GM04504 (cell line): ENCODE data around the gene KRTAP4-12.
"Not testable (repeated sequence)": the region's sequence is repeated elsewhere in the genome, so short reads cannot be mapped to it uniquely, and the experiment has no call there.

Experiments used
- DNase-seq: peaks from one replicate; pipeline ENCODE4 v3.0.0-alpha.2; 2012; ENCODE audit warnings: low read depth

KRTAP4-12 gene

DNA sequence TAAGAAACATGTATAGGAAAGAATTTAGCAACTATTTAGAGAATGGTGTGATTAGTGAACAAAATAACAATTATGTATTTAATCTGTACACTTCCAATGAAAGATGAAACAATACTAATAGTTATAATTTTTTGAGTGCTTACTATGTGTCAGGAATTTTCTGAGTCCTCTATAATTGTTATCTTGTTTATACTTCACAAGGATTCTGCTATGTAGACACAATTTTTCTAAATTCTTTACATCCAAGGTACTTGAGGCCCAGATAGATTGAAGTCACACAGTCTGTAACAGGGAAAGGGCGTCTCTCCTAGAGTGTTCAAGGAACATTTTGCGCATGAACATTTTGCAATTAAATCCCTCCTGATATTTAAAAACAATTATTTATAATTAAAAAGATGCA is 1.1 kb upstream of the KRTAP4-12 start:
- no peak for DNase-seq

DNA sequence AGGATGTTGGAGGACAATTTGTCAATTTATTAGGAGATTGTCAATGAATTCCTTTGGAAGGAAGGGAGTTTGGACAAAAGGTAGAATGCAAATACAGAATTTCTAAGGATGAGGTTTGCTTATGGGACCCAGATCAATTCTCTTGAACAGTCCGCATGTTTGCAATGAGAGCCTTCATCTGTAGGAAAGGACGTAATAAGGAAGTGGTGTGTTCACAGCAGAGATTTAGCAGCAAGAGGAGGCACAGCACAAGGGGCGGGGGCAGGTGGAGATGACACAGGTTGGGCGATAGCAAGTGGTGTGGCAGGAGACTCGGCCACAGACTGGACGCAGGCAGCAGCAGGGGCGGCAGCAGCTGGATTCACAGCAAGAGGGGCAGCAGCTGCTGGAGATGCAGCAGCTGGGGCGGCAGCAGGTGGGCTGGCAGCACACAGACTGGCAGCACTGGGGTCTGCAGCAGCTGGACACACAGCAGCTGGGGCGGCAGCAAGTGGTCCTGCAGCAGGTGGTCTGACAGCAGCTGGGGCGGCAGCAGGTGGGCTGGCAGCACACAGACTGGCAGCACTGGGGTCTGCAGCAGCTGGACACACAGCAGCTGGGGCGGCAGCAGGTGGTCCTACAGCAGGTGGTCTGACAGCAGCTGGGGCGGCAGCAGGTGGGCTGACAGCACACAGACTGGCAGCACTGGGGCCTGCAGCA is 541 bp downstream of the KRTAP4-12 start:
- not testable (repeated sequence) for DNase-seq

DNA sequence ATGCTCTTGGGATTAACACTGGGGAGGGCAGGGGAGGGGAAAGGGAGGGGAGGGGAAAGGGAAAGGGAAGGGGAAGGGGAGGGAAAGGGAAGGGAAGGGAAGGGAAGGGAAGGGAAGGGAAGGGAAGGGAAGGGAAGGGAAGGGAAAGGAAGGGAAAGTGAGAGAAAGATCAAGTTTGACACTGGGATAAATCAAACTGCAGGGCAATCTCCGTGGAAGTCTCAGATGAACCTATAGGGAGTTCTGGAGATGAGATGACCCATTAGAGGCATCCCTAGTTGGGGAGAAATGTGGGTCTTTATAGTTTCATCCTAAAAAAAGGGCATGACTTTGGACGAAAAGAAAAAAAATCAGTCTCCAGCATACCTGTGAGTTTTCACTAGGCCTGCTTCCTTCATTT is 2.2 kb downstream of the KRTAP4-12 start:
- no peak for DNase-seq

DNA sequence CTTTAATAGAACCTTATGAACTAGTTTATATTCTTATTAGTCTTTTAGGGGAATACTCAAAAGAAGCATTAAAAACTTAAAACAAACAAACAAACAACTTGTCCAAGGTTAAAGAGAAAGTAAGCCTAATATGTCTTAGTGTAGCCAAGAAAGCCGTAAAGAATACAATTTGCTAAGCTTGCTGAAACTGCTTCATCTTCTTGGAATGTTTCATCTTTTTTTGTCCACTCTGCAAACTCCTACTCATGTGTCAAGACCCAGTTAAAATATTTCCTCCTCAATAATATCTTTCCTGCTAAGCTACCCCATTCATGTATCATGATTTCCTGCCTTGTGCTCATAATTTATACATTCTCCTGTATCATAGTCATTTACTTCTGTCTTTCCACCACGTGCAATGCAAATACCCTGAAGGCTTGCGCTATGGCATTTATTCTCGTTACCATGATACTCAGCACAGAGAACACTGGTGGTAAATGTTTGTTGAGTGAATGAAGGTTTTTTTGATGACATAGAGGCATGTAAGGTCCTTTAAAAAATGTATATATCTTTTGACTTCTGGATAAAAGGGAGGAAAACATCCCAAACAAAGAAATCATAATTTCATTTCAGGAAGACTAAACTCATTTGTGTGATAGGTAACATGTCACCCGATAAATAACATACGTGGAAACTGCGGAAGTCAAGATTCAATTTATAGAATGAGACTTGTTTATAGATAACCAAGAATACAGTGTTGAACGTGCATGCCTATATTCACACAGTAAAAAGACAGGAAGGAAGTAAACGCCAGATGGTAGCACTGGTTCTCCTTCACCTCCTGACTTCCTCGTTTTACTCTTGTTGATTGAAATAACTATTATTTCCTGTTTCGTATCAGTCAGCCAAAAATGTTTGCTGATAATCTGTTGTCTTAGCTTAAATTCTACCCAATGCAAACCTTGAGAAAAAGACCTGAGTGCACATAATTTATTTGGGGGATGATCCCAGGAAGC is 4.0 kb downstream of the KRTAP4-12 start:
- not testable (repeated sequence) for DNase-seq

DNA sequence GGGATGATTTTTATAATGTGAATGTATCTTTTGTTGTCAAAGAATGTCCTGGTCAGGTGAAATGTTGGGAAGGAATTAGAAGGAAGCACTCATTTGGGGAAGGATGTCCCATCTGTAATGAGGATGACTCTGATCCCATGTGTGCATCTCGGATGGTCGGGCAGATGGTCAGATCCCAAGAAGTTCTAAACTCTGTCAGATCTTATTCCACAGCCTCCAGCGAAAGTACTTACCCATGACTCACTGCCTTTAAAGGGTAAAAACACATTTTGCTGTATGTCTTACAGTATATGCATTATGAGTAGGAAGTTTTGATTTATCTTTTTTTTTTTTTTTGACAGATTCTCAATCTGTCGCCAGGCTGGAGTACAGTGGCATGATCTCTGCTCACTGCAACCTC is 5.3 kb downstream of the KRTAP4-12 start:
- DNase-seq, result no peak

DNA sequence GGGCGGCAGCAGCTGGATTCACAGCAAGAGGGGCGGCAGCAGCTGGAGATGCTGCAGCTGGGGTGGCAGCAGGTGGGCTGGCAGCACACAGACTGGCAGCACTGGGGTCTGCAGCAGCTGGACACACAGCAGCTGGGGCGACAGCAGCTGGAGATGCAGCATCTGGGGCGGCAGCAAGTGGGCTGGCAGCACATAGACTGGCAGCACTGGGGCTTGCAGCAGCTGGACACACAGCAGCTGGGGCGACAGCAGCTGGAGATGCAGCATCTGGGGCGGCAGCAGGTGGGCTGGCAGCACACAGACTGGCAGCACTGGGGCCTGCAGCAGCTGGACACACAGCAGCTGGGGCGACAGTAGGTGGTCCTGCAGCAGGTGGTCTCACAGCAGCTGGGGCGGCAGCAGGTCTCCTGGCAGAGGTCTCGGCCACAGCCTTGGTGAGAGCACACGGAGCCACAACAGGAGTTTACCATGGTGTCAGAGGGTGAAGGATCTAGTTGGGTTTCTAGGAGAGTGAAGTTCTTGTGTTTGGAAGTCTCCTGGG is 6.1 kb downstream of the KRTAP4-12 start, which contains the start of gene KRTAP4-11:
Gene KRTAP4-11, minus strand, starts transcription at position 528 of the 541 bp plus-strand sequence. Its CDS starts 58 bp downstream, at position 470.
- DNase-seq, result not testable (repeated sequence)

DNA sequence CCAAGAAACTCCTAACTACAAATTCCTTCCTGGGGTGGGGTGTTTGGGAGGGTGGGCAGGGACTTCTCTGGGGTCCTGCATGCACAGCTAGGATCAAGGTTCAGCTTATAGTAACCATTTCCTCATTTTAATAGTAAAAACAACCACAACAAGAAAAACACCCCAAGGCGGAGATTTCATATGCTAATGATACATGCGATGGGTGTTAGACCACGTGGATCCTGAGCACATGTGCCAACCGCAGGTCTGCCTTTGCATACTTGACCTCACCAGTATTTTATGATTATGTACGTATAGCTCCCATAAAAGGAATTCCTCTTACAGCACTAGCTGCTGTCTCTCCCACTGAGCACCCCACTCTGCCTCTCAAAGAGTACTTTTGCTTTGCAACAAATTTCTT is 7.7 kb downstream of the KRTAP4-12 start:
- no peak for DNase-seq

DNA sequence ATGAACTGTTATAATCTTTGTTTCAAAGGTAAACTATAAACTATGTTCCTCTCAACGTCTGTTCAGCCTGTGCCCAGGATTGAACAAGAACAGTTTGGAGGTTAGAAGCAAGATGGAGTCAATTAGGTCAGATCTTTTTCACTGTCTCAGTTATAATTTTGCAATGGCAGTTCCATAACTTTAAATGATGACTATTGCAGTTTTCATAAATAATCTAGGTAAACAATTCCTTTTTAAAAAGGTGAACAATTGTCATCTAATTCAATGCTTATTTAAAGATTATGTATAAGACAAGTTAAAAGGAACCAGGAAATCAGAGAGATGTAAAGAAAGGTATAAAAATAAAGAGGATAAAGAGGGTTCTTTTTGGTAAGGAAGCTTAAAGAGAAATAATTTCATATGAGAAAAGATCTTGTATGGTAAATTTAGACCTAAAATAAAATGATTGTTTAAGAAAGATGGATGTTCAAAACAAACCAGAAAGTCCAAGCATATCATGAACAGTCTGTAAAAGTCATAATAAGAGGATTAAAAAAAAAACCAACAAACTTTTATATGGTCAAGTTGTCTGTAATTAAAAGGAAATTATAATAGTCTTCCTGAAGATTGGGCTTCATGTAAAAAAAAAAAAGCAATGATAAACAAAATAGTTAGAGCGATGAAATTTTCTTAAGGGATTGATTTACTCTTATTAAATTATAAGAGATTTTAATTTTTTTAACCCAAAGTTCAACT is 12.7 kb downstream of the KRTAP4-12 start:
- DNase-seq, result no peak

DNA sequence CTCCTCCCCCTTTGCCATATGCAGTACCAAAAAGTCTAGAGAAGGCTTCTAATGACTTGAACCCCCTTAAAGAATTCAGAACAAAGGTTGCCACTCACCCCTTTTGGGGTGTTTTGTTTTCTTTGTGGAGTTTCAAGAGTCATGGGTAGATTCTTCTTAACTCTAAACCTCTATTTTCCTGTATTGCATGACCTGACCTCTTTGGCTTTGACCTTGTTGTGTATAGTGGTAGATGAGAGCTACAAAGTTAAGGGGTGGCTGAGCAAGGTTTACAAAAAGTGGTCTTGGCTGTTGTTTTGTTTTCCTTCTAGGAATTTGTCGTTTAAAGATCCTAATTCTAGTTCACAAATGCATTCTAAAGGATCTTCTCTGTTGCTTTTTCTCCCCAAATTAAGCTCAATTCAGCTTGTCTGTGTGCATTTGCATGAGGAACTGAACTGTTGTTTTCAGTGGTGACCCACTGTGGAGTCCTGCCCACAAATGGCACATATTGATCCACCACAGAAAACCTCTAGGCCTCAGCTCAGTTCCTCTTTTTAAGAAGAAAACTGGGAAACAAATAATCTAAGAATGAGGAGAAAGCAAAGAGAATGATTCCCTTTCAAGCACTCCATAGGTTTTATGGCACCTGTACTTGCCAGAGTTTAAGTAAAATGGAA is 15.1 kb downstream of the KRTAP4-12 start:
- not testable (repeated sequence) for DNase-seq

DNA sequence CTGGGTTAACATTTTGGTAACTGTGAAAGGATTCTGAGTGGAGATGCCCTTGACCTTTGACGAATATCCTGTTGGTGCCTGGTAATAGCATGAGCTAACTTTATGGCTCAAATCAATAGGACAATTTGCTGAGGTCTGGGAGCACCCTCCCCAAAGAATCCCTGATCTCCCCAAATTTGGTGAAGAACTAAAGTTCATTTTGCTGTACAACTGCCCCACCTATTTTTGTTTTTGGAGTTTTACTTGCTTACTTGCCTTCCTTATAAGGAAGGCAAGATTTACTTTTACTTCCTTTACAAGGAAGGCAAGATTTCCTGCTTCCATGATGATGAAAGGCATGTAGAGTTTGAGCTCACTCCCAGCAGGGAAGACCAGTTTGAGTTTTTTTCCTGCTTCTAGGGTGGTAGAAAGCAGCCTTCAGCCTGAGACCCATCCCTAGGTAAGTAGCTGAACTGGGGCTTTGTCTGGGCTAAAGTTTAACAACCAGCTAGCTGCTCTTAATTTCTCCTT is 16.0 kb downstream of the KRTAP4-12 start:
- no peak for DNase-seq

DNA sequence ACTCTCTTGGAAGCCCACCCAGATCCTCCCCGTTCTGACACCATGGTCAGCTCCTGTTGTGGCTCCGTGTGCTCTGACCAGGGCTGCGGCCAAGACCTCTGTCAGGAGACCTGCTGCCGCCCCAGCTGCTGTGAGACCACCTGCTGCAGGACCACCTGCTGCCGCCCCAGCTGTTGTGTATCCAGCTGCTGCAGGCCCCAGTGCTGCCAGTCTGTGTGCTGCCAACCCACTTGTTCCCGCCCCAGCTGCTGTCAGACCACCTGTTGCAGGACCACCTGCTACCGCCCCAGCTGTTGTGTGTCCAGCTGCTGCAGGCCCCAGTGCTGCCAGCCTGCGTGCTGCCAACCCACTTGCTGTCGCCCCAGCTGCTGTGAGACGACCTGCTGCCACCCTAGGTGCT is 18.6 kb downstream of the KRTAP4-12 start, which contains the start of gene KRTAP4-9:
Gene KRTAP4-9, plus strand, starts transcription at position 43 of the 400 bp plus-strand sequence. Its CDS starts 0 bp downstream, at position 43.
- DNase-seq, result not testable (repeated sequence)

DNA sequence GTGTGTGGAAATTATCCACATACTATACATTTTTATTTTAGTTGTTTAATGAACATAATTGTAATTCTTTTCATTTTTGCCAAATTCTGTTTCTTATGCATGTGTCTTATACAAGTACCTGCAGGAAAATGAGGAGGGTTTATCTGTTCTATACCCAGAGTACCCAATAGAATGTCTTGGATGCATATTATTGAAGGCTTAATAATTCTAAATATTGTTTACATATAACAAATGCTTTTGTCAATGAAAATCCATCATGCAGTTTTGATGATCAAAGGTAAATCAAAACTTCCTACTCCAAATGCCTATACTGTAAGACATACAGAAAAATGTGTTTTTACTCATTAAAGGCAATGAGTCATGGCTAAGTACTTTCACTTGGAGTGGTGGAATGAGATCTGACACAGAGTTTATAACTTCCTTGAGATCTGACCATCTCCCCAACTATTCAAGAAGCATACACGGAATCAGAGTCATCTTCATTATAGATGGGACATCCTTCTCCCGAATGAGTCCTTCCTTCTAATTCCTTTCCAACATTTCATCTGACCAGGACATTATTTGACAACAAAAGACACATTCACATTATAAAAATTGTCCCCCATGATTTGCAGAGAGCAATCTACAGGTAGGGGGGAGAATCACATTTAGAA is 19.5 kb downstream of the KRTAP4-12 start:
- DNase-seq, result not testable (repeated sequence)

DNA sequence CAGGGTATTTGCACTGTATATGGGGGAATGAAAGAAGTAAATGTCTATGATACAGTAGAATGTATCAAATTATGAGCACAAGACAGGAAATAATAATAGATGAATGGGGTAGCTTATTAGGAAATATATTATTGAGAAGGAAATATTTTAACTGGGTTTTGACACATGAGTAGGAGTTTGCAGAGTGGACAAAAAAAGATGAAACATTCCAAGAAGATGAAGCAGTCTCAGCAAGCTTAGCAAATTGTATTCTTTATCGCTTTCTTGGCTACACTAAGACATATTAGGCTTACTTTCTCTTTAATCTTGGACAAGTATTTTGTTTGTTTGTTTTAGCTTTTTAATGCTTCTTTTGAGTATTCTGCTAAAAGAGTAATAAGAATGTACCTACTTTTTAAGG is 20.1 kb downstream of the KRTAP4-12 start:
- DNase-seq, result no peak

DNA sequence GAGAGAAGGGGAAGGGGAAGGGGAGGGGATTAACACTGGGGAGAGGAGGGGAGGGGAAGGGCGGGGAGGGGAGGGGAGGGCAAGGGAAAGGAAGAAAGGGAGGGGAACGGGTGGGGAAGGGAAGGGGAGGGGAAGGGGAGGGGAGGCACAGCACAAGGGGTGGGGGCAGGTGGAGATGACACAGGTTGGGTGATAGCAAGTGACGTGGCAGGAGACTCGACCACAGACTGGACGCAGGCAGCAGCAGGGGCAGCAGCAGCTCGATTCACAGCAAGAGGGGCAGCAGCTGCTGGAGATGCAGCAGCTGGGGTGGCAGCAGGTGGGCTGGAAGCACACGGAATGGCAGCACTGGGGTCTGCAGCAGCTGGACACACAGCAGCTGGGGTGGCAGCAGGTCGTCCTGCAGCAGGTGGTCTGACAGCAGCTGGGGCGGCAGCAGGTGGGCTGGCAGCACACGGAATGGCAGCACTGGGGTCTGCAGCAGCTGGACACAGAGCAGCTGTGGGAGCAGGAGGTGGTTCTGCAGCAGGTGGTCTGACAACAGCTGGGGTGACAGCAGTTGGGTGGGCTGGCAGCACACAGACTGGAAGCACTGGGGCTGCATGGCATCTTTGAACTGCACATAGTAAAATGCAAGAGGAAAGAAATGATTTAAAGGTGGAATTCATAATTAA is 22.3 kb downstream of the KRTAP4-12 start, which contains the start of gene KRTAP4-16:
Gene KRTAP4-16, minus strand, starts transcription at position 624 of the 674 bp plus-strand sequence. Its CDS starts 0 bp downstream, at position 624.
- no peak for DNase-seq

DNA sequence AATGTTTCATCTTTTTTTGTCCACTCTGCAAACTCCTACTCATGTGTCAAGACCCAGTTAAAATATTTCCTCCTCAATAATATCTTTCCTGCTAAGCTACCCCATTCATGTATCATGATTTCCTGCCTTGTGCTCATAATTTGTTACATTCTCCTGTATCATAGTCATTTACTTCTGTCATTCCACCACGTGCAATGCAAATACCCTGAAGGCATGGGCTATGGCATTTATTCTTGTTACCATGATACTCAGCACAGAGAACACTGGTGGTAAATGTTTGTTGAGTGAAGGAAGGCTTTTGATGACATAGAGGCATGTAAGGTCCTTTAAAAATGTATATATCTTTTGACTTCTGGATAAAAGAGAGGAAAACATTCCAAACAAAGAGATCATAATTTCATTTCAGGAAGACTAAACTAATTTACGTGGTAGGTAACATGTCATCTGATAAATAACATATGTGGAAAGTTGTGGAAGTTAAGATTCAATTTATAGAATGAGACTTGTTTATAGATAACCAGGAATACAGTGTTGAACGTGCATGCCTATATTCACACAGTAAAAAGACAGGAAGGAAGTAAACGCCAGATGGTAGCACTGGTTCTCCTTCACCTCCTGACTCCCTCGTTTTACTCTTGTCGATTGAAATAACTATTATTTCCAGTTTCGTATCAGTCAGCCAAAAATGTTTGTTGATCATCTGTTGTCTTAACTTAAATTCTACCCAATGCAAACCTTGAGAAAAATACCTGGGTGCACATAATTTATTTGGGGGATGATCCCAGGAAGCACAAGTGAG is 24.1 kb downstream of the KRTAP4-12 start:
- peak; percentile 65 for DNase-seq

DNA sequence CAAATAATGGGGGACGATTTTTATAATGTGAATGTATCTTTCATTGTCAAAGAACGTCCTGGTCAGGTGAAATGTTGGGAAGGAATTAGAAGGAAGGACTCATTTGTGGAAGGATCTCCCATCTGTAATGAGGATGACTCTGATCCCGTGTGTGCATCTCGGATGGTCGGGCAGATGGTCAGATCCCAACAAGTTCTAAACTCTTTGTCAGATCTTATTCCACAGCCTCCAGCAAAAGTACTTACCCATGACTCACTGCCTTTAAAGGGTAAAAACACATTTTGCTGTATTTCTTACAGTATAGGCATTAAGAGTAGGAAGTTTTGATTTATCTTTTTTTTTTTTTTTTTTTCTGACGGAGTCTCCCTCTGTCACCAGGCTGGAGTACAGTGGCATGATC is 25.5 kb downstream of the KRTAP4-12 start:
- peak; percentile 30 for DNase-seq

DNA sequence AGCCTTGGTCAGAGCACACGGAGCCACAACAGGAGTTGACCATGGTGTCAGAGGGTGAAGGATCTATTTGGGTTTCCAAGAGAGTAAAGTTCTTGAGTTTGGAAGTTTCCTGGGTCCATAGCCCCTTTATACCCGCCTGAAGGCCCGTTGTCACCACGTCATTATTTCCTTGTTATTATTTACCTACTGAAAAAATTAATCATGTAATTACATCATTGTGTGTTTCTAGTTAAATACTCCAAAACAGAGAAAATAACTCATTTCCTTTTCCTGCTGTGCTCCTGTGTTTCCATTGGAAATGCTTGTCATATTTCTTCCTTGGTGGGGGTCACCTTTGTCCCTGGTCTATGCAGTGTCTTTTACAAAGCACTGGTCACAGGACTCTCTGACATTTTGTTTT is 25.9 kb downstream of the KRTAP4-12 start, which contains the start of gene KRTAP4-8:
Gene KRTAP4-8, minus strand, starts transcription at position 101 of the 400 bp plus-strand sequence. Its CDS starts 58 bp downstream, at position 43.
- no peak for DNase-seq

DNA sequence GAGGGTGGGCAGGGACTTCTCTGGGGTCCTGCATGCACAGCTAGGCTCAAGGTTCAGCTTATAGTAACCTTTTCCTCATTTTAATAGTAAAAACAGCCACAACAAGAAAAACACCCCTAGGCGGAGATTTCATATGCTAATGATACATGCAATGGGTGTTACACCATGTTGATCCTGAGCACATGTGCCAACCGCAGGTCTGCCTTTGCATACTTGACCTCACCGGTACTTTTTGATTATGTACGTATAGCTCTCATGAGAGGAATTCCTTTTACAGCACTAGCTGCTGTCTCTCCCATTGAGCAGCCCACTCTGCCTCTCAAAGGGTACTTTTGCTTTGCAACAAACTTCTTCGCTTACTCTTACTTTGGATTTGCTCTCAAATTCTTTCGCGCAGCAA is 27.9 kb downstream of the KRTAP4-12 start:
- no peak for DNase-seq
